SKM-1 treated with dmso at 0.1 percent for 144 hours (cell line): ENCODE results near the gene BLACAT1.
"Not testable (repeated sequence)": the region's sequence is repeated elsewhere in the genome, so short reads cannot be mapped to it uniquely, and the experiment has no call there.

Experiments
- DNase-seq: peaks from one replicate; lab custom pipeline; 2025; ENCODE audit not compliant: unreplicated experiment; lab: John Stamatoyannopoulos, UW

The BLACAT1 gene

DNA sequence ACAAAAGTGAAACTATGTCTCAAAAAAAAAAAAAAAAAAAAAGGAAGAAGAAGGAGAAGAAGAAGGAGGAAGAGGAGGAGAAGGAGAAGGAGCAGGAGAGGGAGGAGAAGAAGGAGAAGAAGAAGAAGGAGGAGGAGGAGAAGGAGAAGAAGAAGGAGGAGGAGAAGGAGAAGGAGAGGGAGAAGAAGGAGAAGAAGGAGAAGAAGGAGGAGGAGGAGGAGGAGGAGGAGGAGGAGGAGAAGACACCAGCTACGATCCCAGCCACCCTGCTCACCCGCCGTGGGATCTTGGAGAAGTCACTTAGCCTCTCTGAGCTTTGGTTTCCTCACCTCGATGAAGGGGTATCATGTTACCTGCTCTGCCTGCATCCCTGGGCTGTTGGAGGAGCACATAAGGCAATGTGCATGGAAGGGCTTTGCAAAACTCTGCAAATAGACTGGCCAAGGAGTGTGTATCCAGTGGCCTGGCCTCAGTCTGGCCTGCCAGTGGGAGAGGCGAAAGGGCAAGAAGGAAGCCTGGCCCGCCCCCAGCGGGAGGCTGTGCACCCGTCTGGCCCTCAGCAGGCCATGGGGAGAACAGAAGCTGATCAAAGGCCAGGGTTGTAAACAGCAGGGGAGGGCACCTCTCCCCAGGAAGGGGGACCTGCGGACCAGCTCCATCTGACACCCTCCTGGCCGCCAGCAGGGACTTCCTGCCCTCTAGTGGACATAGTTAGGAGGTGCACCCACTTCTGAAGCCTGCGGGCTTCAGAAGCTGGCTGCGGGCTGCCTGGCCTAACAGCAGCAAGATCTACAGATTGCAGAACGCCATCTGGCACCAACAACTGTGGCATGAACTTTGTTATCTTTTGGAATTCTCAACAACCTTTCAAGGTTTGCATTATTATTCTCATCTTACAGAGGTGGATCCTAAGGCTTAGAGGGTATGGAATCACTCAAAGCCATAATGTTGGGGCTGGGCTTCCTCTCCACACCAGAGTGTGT is 29.4 kb upstream of the BLACAT1 start:
- peak; percentile 55 for DNase-seq

DNA sequence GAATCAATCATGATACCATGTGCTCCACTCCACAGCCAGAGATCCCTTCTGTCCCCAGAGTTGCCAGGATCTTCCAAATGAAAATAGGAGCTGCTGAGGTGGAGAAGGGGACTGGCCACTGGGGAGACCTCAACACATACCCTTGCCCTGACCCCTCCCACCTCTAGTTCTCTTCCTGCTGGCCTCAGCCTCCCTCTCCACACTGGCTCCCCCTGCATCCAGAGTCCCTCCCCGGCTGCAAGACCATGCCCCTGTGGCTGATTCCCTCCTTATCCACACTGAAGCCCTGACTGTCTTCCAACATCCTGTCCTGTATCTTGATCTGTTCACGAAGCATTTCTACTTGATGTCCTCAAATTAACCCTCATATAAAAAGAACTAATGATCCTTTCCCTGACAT is 27.5 kb upstream of the BLACAT1 start:
- DNase-seq: no peak

DNA sequence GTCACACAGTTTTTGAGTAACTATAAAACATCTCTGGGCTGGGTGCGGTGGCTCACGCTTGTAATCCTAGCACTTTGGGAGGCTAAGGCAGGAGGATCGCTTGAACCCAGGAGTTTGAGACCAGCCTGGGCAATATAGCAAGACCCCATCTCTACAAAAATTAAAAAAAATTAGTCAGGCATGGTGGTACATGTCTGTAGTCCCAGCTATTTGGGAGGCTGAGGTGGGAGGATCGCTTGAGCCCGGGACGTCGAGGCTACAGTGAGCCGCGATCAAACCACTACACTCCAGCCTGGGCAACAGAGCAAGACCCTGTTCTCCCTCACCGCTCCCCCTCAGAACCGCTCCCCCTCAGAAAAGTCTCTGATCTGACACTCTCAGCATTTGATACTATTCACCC is 26.7 kb upstream of the BLACAT1 start:
- DNase-seq: not testable (repeated sequence)

DNA sequence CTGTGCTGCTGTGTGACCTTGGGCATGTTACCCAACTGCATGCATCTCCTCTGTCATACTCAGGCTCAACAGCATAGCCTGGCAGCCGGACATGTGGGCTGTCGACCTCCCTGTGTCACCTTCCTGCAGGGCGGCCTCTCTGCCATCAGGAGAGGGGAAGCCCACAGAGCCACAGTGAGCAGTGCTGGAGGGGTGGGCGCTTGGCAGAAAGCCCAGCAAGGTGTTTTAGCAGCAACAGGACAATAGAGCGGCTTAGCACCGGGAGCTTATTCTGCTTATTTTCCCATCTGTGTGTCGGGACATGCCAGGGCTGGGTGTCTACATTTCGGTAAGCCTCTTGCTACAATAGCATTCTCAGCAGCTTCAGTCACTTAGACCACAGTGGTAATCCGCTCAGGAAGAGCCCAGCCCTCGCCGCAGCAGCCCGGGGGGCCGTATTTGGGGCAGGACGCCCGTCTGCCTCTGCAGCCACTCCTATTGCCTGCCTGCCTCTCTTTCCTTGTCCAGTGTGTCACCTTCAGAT is 25.8 kb upstream of the BLACAT1 start:
- DNase-seq: no peak

DNA sequence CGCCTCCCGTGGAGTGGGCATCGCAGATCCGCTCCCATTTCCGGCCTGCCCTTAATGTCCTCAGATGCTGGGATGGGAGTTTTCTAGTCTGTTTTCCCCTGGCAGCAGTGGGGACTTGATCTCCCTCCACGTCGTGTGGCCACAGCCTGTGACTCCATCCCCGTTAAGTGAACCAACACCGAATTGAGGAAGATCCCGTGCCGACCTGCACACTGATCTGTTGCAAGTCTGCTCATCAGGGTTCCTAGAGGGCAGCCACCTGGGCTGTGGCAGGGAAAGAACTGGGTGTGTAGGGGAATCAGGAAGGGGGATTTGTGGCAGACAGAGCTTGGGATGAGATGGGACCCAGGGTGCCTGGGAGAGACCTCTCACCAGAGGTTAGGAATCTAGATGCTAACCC is 25.4 kb upstream of the BLACAT1 start:
- no peak for DNase-seq

DNA sequence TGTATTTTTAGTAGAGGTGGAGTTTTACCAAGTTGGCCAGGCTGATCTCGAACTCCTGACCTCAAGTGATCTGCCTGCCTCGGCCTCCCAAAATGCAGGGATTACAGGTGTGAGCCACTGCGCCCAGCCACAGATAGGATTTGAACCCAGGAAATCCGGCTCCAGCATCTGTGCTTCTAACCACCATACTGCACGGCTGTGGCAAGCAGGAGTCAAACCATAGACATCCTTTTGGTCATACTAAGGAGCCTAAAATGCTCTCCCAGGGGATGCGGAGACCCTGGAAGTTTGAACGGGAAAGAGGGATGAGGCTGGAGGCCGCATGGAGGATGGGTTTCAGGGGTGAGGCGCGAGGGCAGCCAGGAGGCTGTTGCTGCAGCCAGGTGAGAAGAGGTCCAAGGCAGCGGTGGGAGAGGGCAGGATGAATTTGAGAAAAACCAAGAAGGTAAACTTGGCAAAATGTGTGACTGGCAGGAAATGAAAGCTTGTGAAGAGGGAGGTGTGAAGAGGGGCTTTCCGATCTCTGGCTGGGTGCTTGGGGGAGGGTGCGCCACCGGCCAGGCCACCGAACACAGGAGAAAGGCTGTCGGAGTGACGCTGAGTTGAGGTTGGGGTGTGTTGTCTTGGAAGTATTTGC is 24.6 kb upstream of the BLACAT1 start:
- no peak for DNase-seq

DNA sequence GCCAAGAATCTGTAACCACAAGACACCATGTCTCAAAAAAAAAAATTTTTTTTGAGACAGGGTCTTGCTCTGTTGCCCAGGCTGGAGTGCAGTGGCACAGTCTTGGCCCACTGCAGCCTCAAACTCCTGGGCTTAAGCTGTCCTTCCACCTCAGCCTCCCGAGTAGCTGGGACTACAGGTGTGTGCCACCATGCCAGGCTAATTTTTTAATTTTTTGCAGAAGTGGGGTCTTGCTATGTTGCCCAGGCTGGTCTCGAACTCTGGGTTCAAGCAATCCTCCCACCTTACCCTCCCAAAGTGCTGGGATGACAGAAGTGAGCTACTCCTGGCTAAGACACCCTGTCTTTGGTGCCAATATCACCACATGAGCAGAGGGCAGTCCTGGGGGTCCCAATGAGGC is 23.1 kb upstream of the BLACAT1 start:
- DNase-seq: not testable (repeated sequence)

DNA sequence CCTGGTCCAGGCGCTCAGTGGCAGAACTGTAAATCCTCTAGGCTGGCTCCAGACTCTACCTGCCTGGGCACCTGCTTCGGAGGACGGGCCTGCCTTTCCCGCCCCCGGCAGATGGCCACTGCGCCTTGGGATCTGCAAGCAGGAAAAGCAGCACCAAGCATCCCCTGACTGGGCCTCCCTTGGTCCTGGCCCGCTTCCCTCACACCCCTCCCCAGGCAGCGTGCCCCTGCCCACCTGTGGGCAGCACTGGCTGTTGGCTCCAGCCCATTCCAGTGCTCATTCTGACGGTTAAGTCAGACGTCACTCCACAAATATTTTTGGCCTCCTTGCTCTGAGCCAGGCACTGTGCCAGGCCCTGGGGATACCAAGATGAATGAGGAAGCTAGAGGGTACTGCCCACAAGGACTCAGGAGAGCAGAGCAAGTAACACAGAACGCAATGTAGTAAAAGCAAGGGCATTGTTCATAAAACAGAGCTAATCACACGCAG is 22.0 kb upstream of the BLACAT1 start:
- no peak for DNase-seq

DNA sequence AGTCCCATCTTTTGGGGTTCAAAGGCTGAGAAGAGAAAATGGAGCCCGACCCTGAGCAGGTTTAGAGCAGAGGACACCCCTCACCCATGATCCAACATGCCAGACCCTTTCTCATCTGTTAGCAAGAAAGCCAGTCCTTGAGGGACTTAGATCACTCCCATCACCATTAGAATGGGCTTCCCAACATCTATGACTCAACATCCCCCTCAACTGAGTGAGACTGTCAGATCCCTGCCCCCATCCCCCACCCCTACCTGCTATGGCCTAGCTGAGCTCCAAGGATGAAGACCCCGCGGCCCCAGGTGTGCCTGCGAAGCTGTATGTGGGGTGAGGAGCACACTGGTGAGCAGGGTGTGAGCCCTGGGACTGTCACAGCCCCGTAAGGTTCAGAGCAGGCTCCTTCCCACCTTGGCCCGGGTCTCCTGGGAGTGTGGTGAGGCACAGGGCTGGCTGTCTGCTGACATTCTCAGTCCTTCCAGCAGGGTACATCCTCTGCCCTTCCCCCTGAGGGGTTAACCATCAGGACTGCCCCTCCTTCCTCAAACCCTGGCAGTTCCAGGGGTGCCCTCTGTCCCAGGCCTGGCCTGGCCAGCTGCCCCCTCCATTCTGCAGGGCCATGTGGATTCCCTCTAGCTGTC is 21.4 kb upstream of the BLACAT1 start:
- DNase-seq: no peak

DNA sequence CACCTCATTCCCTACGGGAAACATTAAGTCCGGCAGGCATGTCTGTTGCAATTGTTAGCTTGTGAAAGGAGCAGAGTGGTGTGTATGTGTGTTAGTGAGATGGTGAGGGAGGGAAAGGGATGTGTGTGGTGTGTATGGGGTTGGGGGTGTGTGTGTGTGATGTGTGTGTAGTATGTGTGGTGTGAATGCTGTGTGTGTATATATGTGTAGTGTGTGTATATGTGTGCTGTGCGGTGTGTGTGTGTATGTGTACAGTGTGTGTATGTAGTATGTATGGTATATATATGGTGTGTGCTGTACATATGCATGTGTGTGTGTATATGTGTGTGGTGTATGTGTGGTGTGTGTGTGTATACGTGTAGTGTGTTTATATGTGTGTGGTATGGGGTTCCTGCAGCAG is 20.8 kb upstream of the BLACAT1 start:
- no peak for DNase-seq

DNA sequence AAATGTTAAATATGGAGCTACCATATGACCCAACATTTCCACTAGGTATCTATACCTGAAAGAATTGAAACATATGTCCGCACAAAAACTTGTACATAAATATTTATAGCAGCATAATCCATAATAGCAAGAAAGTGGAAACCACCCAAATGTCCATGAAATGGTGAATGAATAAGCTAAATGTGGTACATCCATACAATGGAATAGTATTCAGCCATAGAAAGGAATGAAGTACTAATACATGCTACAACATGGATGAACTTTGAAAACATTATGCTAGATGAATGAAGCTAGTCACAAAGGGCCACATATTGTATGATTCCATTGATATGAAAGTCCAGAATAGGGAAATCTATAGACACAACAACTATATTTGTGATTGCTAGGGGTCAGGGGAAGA is 20.0 kb upstream of the BLACAT1 start:
- no peak for DNase-seq

DNA sequence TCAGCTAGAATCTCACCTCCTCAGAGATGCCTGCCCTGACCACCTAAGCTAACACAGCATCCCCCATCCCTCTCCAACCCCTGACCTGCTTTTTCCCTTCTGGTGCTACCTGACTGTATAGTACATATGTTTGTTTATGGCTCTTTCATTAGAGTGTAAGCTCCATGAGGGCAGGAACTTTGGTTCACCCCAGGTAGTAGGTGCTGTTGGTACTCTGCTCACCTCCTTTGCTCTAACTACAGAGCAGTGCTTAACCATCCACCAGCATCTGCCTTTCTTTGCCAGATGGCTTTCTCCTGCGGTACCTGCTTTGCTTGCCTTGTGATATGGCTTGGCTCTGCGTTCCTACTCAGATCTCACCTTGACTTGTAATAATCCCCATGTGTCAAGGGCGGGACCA is 18.7 kb upstream of the BLACAT1 start:
- no peak for DNase-seq

DNA sequence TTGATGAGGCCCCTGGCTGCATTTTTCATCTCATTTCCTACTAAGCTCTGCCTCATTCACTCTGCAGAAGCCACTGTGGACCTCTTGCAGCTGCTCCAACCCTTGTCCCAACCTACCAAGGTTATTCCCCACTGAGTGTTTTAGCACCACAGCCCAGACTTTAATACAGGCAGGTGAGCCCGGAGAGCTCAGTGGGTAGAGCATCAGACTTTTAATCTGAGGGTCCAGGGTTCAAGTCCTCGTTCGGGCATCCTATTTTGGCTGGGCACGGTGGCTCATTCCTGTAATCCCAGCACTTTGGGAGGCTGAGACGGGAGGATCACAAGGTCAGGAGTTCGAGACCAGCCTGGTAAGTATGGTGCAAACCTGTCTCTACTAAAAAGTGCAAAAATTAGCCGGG is 18.1 kb upstream of the BLACAT1 start:
- DNase-seq: no peak

DNA sequence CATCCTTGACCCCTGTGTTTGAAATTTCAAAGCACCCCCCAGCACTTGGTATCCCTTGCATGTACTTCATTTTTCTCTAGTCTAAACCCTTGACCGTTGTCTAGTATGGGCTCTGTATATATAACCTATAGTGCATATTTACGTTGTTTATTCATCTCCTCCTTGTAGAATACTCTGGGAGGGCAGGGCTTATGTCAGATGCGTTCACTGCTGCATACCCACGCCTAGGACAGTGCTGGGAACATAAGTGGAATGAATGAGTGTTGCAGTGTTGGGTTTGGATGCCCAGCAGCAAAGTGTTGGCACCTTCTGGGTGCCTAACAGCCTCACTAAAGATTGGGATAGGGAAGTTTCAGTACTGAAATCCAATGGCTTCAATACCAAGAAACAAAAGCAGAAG is 17.6 kb upstream of the BLACAT1 start:
- DNase-seq: no peak

DNA sequence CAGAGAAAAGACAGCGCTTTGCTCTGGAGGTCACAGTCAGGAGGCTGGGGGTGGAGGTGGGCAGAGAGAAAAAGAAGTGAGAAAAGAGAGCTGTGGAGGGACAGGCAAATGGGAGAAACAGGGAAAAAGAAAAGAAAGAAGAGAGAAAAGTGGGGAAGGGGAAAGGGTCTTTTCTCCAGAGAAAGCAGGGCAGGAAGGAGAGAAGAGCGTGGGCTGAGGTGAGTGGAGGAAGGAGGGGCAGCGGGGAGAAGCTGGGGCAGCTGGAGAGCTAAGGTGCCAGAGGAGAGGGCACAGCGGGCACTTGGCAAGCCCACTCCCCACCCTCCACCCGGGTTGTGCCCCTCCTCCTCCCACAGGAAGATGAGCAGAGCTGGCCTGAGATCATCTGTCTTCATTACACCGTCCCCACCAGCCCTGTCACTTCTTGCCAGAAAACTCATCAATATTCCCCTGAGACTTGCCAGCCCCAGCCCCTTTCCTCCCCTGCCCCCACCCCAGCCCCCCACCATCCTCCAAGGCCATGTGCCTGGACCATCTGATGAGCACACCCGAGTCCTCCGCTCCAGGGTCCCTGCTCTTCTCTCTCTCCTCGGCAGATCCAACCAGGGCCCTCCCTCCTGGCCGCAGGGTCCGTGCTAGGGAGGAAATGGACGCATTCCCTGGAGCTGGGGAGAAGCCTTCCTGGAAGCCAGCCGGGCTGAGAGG is 17.0 kb upstream of the BLACAT1 start:
- DNase-seq: no peak

DNA sequence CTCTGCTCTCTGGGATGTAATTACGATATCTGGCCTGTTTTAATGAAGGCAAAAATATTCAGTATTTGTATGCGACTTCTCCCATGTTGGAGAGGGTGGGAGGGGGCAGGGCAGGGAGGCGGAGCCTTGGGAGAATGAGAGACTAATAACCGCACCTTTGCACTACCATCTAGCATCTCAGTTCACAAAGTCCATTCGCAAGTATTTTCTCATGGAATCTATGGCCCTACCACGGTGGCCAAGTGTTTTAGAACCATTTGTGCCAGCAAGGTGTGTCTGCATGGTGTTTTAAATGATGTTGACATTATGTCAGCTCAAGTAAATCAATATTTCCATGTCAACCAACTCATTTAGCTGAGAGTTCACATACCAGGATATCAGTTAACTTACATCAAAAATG is 14.3 kb upstream of the BLACAT1 start:
- DNase-seq: no peak

DNA sequence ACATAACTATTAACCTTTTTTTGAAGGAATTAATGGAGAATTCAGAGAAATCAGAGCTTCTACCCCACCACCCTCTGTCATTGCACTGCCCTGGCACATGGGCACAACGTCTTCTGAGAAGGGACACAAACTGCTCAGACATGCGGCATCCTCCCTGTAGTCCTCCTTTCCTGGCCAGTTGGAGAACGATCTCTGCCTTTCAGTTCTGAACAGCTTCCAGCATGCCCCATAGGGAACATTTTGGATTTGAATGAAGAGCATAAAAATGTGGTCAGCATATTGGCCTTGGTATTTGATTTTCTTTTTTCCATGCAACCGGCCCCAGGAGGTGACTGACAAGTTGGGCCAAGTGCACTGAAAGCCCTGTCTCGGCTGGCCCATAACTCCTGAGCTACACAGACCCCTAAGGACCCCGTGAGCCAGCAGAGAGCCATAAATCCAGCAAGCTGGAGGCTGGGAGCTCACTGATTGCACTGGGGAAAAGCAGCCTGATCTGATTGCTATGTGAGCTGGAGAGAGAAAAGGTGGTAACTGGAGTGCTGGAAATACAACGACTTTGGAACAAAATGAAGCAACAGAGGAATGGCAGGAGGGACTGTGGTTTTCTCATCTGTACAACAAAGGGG is 10.9 kb upstream of the BLACAT1 start:
- no peak for DNase-seq

DNA sequence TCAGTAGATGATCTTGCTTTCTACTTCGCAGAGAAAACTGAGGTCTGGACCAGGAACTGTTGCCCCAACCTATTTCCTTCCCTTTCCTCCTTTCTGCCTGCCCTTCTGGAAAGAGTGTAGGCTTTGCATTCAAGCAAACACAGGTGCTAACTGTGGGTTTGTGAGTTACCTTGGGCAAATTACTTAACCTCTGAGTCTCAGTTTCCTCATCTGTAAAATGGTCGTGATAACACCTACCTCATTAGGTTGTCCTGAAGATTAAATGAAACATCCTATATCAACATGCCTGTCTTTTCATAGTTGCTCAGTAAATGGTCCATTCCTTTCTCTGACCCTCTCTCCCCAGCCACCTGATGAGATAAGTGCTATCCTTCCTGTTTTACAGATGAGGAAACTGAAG is 9.5 kb upstream of the BLACAT1 start:
- no peak for DNase-seq

DNA sequence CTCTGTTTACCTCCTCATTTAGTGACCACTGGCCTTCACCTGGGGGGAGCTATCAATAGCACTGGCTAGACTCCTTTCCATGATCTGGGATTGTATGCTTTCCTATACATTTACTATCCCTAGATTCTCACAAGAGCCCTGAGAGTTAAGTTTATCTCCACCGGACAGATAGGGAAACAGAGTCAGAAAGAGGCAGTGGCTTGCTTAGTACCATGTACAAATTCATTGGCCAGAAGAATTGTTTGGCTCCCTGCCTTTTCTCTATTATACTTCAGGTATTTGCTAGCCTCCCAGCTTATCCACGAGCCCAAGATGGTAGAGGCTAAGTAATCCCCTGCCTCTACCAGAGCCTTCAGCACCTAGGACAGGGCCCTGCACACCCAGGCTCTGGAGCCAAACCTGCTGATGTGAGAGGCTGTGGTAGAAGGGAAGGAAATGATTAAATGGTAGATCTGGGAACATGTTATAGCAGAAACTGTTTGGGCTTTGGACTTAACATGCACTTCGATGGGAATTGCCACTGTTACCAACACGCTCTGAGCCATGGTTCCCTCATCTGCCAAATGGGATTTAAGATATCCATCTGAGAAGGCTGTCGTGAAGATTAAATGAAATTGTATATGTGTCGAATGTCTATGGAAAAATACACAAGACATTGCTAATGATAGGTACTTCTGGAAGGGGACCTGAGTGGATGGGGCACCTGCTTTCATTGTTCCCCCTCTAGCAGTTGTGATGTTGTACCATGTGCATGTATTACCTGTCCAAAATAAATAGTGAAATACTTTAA is 3.1 kb upstream of the BLACAT1 start:
- DNase-seq: no peak
